ENCODE results near the gene PDS5A.

Gene PDS5A

DNA sequence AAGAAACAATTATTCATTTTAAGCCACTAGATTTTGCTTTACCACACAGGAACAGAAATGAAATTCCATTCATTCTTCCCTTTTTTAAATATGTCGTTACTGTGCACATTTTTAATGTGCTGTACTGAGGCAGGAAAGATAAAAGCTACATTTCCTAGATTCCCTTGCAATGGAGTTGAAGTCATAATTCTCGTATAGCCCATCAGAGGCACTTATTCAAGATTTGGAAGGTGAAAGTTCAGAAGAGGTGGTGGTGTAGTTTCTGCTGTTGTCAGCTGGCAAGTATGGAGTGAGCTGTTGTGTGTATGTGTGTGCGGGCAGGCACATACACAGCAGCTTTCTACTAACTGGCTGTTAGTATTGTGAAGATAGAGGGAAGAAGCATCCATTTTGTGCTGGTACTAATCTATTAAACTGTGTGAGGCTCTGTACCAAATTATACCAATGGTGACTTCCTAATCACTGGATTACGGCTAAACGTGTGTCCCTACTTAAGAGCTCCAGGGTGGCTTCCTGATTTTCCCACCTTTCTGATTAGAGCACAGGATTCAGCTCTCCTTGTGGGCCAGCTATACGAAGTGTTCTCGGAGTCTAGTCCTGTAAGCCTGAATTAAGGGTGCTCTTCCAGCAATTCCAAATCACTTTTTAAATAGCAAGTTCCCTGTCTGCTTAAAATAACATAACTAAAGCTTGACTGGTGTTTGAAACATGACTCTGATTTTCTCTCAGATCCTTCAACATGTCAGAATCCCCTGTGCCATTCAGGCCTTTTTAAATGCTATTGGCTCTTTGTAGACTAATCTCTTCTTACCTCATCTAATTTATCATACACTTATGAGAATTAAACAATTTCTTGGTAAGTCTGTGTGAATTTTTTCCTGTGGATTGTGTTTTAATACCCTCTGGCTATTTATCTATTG lies 43.8 kb downstream of the PDS5A start:
- no peak for TF ChIP-seq ZFX (IDR thresholded peaks at IDR 0.05; ENCODE audit: borderline replicate concordance)
- TF ChIP-seq, protein P1, sequence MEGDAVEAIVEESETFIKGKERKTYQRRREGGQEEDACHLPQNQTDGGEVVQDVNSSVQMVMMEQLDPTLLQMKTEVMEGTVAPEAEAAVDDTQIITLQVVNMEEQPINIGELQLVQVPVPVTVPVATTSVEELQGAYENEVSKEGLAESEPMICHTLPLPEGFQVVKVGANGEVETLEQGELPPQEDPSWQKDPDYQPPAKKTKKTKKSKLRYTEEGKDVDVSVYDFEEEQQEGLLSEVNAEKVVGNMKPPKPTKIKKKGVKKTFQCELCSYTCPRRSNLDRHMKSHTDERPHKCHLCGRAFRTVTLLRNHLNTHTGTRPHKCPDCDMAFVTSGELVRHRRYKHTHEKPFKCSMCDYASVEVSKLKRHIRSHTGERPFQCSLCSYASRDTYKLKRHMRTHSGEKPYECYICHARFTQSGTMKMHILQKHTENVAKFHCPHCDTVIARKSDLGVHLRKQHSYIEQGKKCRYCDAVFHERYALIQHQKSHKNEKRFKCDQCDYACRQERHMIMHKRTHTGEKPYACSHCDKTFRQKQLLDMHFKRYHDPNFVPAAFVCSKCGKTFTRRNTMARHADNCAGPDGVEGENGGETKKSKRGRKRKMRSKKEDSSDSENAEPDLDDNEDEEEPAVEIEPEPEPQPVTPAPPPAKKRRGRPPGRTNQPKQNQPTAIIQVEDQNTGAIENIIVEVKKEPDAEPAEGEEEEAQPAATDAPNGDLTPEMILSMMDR (IDR thresholded peaks at IDR 0.05) = no peak
- H3K27ac ChIP-seq = no peak overlapping the region

DNA sequence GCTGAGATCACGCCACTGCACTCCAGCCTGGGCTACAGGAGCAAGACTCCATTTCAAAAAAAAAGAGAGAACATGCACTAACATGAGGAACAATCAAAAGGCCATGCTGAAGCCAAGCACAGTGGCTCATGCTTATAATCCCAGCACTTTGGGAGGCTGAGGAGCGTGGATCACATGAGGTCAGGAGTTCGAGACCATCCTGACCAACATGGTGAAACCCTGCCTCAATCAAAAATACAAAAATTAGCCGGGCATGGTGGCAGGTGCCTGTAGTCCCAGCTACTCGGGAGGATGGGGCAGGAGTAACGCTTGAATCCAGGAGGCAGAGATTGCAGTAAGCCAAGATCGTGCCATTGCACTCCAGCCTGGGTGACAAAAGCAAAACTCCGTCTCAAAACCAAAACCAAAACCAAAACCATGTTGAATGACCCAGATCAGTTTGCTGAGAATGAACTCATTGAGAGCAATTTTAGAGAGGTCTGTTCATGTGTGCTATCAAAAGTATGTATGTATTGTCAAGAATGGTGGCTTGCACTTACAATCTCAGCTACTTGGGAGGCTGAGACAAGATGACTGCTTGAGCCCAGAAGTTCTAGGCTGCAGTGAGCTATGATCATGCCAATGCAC lies 44.8 kb downstream of the PDS5A start:
- H3K27ac ChIP-seq = no peak overlapping the region
- TF ChIP-seq ZFX (IDR thresholded peaks at IDR 0.05; ENCODE audit: borderline replicate concordance) = no peak
- TF ChIP-seq, protein P1 (IDR thresholded peaks at IDR 0.05) = no peak

DNA sequence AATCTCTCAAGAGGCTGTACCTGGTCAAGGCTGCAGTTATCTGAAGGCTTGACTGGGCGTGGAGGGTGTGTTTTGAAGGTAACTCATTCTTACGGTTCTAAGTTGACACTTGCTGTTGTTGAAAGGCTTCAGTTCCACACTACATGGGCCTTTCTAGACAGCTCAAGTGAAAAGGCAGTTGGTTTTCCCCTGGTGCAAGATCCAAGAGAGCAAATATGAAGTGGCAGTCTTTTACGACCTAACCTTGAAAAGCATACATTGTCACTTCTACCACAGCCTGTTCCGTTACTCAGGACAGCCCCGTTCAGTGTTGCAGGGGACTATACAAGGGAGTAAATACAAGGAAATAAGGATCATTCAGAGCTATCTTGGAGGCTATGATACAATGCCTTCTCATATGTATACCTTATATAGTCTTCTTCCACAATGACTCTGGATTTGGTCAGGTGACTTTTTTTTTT lies 46.2 kb downstream of the PDS5A start:
- peak overlapping the region; percentile 38; the same call in 1 of the 2 replicates for H3K27ac ChIP-seq
- no peak for TF ChIP-seq ZFX (IDR thresholded peaks at IDR 0.05; ENCODE audit: borderline replicate concordance)

DNA sequence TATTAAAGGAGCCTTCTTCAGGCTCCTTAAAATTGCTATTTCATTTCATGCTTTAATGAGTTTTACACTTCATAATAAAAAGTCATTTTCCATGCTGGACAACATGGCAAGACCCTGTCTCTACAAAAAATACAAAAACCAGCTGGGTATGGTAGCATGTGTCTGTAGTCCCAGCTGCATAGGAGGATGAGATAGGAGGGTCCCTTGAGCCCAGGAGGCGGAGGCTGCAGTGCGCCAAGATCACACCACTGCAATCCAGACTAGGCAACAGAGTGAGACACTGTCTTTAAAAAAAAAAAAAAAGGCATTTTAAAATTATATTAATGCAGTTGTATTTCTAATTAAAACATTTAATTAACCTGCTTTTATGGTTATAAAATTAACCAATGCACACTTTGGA lies 49.2 kb downstream of the PDS5A start:
- H3K27ac ChIP-seq = no peak overlapping the region
- TF ChIP-seq, protein P1 (IDR thresholded peaks at IDR 0.05) = no peak

DNA sequence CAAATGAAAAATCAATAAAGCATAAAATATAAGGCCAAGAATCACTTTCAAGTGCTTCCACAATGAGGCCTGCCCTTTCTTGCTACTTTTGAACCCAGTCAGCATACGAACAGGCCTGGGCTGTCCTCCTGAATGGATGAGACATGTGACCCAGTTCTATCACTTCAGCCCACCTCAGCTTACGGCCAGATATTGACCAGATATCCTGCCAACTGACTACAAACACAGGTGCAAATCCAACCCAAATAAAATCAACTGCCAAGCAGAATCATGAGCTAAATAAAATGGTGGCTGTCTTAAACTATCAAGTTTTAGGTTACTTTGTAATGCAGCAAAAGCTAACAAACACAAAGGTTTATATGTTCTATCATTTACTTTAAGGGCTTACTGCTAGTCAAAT lies 53.7 kb downstream of the PDS5A start:
- TF ChIP-seq, protein P1 (IDR thresholded peaks at IDR 0.05) = no peak
- TF ChIP-seq ZFX (IDR thresholded peaks at IDR 0.05; ENCODE audit: borderline replicate concordance) = no peak
- H3K27ac ChIP-seq = no peak overlapping the region; the same call in 1 of the 2 replicates

DNA sequence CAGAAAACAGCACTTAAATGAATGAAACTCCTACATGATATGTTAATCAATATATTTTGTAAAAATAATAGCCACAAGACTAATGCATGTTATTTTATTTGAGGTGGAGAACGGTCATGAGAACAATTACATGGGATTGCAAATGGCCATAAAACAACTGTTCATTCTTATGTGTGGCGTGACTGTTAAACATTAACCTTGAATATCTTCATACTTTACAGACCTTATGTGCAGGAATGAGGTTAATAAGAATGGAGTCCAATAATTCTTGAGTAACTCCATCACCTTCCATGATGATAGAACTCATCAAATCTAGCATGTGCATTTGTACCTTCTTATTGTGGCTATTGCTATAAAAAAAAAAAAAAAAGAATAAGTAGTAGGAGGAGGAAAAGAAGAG lies 55.3 kb downstream of the PDS5A start:
- TF ChIP-seq, protein P1 (IDR thresholded peaks at IDR 0.05) = no peak
- TF ChIP-seq ZFX (IDR thresholded peaks at IDR 0.05; ENCODE audit: borderline replicate concordance) = no peak
- H3K27ac ChIP-seq = no peak overlapping the region

DNA sequence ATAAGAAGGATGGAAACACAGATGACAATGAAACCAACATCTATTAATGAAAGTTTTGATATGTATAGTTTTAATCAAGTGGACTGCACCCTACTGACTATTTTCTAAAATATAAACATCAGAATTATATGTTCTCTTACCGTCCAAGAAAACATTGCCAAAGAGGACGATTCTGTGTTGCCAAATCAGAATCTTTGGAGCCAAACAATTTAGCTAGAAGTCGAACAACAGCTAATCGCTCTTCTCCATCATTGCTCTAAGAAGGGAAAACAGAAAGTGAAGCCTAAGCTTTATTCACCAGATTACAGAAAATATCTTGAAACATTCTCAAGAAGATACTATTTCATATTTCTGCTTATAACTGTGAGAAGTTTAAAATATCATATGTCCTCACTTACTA lies 64.2 kb downstream of the PDS5A start:
- no peak overlapping the region for H3K27ac ChIP-seq
- TF ChIP-seq ZFX (IDR thresholded peaks at IDR 0.05; ENCODE audit: borderline replicate concordance) = no peak
- TF ChIP-seq, protein P1 (IDR thresholded peaks at IDR 0.05) = no peak
